ENCODE measurements around the gene FBLN5.

Gene FBLN5

DNA sequence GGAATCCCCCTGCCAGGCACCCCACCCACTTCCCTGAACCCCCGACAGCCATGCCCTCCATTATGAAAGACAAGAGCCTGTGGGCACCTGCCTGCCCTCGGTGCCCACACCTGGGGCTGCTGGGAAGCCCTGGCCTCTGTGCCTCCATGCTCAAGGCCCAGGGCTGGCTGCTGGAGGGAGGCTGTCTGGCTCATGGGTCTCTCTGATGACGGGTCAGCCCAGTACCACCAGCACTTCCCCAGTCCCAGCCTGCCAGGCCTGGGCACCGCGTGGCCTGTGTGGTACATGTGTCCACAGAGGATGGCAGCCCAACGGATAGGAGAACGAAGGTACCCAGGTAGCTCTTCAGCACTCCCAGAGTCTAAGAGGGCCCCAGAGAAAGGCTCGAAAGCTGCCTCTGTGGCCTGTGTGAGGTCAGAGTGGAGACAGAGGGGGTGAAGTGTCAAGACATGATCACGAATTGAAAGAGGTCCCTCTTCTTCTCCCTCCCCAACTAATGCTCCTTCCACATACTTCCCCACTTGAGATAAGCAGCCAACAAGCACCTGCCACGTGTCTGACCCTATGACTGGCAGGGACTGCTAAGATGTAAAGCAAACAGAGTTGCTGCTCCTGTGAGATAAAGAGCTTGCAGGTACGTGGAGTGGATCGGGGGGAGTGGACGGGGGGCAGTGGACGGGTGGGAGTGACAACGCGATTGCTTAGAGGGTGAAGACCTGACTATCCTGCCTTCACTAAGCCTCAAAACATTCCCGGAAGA, 21.2 kb downstream of the FBLN5 start:
- no peak for TF ChIP-seq CTCF (IDR thresholded peaks at IDR 0.05; ENCODE audit: low read length)
- no peak for TF ChIP-seq EZH2phosphoT487 (IDR thresholded peaks at IDR 0.05; ENCODE audit: low read length)
- TF ChIP-seq EZH2 (optimal IDR thresholded peaks at IDR 0.05; ENCODE audit: low read depth, low read length): no peak
- H3K4me2 ChIP-seq (ENCODE audit: low read depth, low read length): no peak overlapping the region
- no peak overlapping the region for H2AFZ ChIP-seq (ENCODE audit: low read length)
- no peaks in the 10 kb centered on the region for H3K27me3 ChIP-seq (replicated peaks; ENCODE audit: insufficient read depth, low read length)
- no peaks in the 10 kb centered on the region for H3K79me2 ChIP-seq (ENCODE audit: low read length)
- H3K4me3 ChIP-seq (ENCODE audit: low read length): no peak overlapping the region
- no peaks in the 10 kb centered on the region for H3K36me3 ChIP-seq (replicated peaks; ENCODE audit: insufficient read depth, low read length)
- no peaks in the 10 kb centered on the region for H4K20me1 ChIP-seq (ENCODE audit: insufficient read depth, low read length)
- no peaks in the 10 kb centered on the region for H3K4me1 ChIP-seq (ENCODE audit: low read length)
- no peak for DNase-seq
- no peaks in the 10 kb centered on the region for H3F3A ChIP-seq (ENCODE audit: insufficient read depth, low read length)
- H3K27ac ChIP-seq (ENCODE audit: low read length): no peak overlapping the region
- H3K9me2 ChIP-seq (replicated peaks; ENCODE audit: insufficient read depth, low read length): no peaks in the 10 kb centered on the region
- no peaks in the 10 kb centered on the region for H3K9me3 ChIP-seq (replicated peaks; ENCODE audit: insufficient read depth, low read length)
- H3K9ac ChIP-seq (ENCODE audit: low read length): no peak overlapping the region

GRCh38 chr14:91925727-91926121, 21.8 kb downstream of the FBLN5 start:
- Histone ChIP-seq H2AFZ (ENCODE audit: low read length) (no peak overlapping the region), H3K4me1 (ENCODE audit: low read length) (no peaks in the 10 kb centered on the region), H3K9me3 (replicated peaks; ENCODE audit: insufficient read depth, low read length) (no peaks in the 10 kb centered on the region), H3K4me2 (ENCODE audit: low read depth, low read length) (no peak overlapping the region), H3K27ac (ENCODE audit: low read length) (no peak overlapping the region), H3K4me3 (ENCODE audit: low read length) (no peak overlapping the region), H3K27me3 (replicated peaks; ENCODE audit: insufficient read depth, low read length) (no peaks in the 10 kb centered on the region), H3K36me3 (replicated peaks; ENCODE audit: insufficient read depth, low read length) (no peaks in the 10 kb centered on the region), H3K9ac (ENCODE audit: low read length) (no peak overlapping the region), H3K9me2 (replicated peaks; ENCODE audit: insufficient read depth, low read length) (no peaks in the 10 kb centered on the region), H4K20me1 (ENCODE audit: insufficient read depth, low read length) (no peaks in the 10 kb centered on the region), H3K79me2 (ENCODE audit: low read length) (no peaks in the 10 kb centered on the region), H3F3A (ENCODE audit: insufficient read depth, low read length) (no peaks in the 10 kb centered on the region)
- no peak for DNase-seq
- no peak for TF ChIP-seq EZH2 (optimal IDR thresholded peaks at IDR 0.05; ENCODE audit: low read depth, low read length)
- TF ChIP-seq EZH2phosphoT487 (IDR thresholded peaks at IDR 0.05; ENCODE audit: low read length): no peak
- no peak for TF ChIP-seq CTCF (IDR thresholded peaks at IDR 0.05; ENCODE audit: low read length)

GRCh38 chr14:91925001-91925726, 22.3 kb downstream of the FBLN5 start:
- H3K4me2 ChIP-seq (ENCODE audit: low read depth, low read length): no peak overlapping the region
- H3K27ac ChIP-seq (ENCODE audit: low read length): no peak overlapping the region
- no peaks in the 10 kb centered on the region for H3F3A ChIP-seq (ENCODE audit: insufficient read depth, low read length)
- no peak overlapping the region for H3K4me3 ChIP-seq (ENCODE audit: low read length)
- TF ChIP-seq EZH2 (optimal IDR thresholded peaks at IDR 0.05; ENCODE audit: low read depth, low read length) (no peak), CTCF (IDR thresholded peaks at IDR 0.05; ENCODE audit: low read length) (no peak), EZH2phosphoT487 (IDR thresholded peaks at IDR 0.05; ENCODE audit: low read length) (no peak)
- H3K9me3 ChIP-seq (replicated peaks; ENCODE audit: insufficient read depth, low read length): no peaks in the 10 kb centered on the region
- H3K79me2 ChIP-seq (ENCODE audit: low read length): no peaks in the 10 kb centered on the region
- no peaks in the 10 kb centered on the region for H3K4me1 ChIP-seq (ENCODE audit: low read length)
- no peaks in the 10 kb centered on the region for H4K20me1 ChIP-seq (ENCODE audit: insufficient read depth, low read length)
- H3K9me2 ChIP-seq (replicated peaks; ENCODE audit: insufficient read depth, low read length): no peaks in the 10 kb centered on the region
- H3K36me3 ChIP-seq (replicated peaks; ENCODE audit: insufficient read depth, low read length): no peaks in the 10 kb centered on the region
- H3K27me3 ChIP-seq (replicated peaks; ENCODE audit: insufficient read depth, low read length): no peaks in the 10 kb centered on the region
- H2AFZ ChIP-seq (ENCODE audit: low read length): no peak overlapping the region
- no peak for DNase-seq
- H3K9ac ChIP-seq (ENCODE audit: low read length): no peak overlapping the region

Data from MM.1S (cell line).